Activated naive CD8-positive, alpha-beta T cell treated with anti-CD3 and anti-CD28 coated beads, Interleukin-2, amount 50 U/mL, for 24 hours (primary cell): ENCODE results near the gene CDH26.
A peak's percentile ranks its signal among the peaks of the same experiment; 100 is the strongest.

ENCODE experiments used
- ATAC-seq: fragments of 150-1000 bp; cut with Tn5 transposase; one replicate; pipeline ENCODE4 v1.10.0; 2021
- DNase-seq: peaks from one replicate; pipeline ENCODE4 v3.0.0; 2021
- H3K27ac Mint-ChIP-seq: one replicate; pipeline ENCODE4 v1.8.0; 2021; ENCODE audit warnings: mild to moderate bottlenecking, mixed read lengths
- H3K27me3 Mint-ChIP-seq: one replicate; pipeline ENCODE4 v1.8.0; 2021; ENCODE audit warnings: mixed read lengths
- H3K36me3 Mint-ChIP-seq: one replicate; pipeline ENCODE4 v1.8.0; 2021; ENCODE audit warnings: low read depth, mixed read lengths
- H3K4me1 Mint-ChIP-seq: one replicate; pipeline ENCODE4 v1.8.0; 2021; ENCODE audit warnings: mixed read lengths
- H3K4me3 Mint-ChIP-seq: one replicate; pipeline ENCODE4 v1.8.0; 2021; ENCODE audit warnings: mild to moderate bottlenecking, moderate library complexity, mixed read lengths
- H3K9me3 Mint-ChIP-seq: one replicate; pipeline ENCODE4 v1.8.0; 2021; ENCODE audit warnings: mixed read lengths

CDH26 gene

DNA sequence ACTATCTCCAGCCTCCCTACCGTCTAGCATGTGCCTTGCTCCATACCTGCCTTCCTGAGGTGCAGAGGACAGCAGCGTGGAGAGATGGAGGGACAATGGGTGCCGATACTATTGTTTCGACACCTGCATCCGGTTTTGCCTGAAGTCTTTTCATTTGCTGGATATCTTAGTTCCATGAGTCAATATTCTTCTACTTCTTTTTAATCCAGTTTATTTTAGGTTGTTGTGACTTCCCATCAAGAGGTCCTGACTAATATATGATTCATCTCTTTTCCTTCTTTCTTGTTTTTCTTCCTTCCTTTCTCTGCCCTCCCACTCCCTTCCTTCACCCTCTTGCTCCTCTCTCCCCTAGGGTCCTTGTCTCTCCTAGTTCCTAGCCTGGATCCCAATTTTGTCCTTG, 91.4 kb downstream of the CDH26 start:
- no peaks in the 10 kb centered on the region for H3K36me3 Mint-ChIP-seq
- peaks cover 4% of the 10 kb centered on the region for H3K4me1 Mint-ChIP-seq
- H3K27me3 Mint-ChIP-seq: no peaks in the 10 kb centered on the region
- no peak overlapping the region for H3K4me3 Mint-ChIP-seq
- ATAC-seq (no peak), DNase-seq (no peak)
- H3K27ac Mint-ChIP-seq: no peak overlapping the region
- no peaks in the 10 kb centered on the region for H3K9me3 Mint-ChIP-seq

DNA sequence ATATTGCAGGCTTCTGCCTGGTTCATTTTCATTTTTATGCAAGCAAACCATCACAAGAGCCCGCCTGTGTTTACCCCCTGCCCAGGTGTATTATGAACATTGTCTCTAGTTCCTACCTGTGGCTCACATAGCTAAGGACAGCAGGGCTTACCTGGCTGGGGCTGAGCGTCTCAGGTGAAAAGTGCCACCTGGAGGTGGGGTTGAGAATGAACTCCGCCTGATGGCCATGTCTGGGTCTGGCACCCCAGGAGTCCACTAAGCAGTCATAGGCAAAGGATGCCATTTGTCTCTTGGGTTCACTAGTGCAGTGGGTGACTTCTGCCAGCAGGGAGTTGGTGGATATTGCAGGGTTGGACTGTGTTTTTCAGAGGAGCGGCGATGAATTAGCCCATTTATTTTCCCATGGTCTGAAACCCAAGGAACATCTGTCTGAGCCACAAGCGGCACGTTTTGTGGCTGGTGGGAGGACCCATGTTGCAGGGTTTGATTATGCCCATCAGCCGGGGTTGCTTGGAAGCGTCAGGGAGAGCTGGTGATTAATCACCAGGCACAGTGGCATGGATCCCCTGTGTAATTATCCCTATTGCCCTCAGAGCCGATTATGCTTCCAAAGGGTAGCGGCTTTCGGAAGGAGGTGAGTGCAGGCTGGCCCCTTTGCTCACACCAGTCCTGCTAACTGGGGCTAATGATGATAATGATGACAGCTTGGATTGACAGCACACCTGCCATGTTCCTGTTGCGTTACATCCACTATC, 92.1 kb downstream of the CDH26 start:
- H3K4me1 Mint-ChIP-seq: peaks cover 12% of the 10 kb centered on the region
- no peak for ATAC-seq
- DNase-seq: no peak
- no peaks in the 10 kb centered on the region for H3K36me3 Mint-ChIP-seq
- no peak overlapping the region for H3K27ac Mint-ChIP-seq
- no peaks in the 10 kb centered on the region for H3K9me3 Mint-ChIP-seq
- no peak overlapping the region for H3K4me3 Mint-ChIP-seq
- no peaks in the 10 kb centered on the region for H3K27me3 Mint-ChIP-seq

DNA sequence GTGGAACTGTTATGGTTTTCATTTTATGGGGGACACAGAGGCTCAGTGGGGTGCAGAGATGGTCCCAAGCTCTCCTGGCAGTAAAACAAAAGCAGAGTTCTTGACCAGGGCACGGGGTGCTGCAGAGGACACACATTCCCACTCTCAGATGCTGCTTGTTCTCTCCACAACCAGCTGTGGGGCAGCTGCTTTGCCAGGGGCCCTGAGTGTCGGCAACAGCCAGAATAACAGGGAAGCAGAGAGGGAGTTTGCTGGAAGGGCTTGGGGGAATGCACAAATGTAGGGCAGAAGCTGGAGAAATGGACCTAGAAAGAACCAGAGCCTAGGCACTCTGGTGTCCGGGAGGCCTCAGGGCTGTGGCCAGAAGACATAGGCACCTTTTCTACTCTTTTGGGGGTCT, 93.7 kb downstream of the CDH26 start:
- ATAC-seq (no peak), DNase-seq (no peak)
- Mint-ChIP-seq H3K4me3 (no peak overlapping the region), H3K4me1 (peaks cover 25% of the 10 kb centered on the region), H3K27me3 (no peaks in the 10 kb centered on the region), H3K27ac (no peak overlapping the region), H3K9me3 (no peaks in the 10 kb centered on the region), H3K36me3 (no peaks in the 10 kb centered on the region)

DNA sequence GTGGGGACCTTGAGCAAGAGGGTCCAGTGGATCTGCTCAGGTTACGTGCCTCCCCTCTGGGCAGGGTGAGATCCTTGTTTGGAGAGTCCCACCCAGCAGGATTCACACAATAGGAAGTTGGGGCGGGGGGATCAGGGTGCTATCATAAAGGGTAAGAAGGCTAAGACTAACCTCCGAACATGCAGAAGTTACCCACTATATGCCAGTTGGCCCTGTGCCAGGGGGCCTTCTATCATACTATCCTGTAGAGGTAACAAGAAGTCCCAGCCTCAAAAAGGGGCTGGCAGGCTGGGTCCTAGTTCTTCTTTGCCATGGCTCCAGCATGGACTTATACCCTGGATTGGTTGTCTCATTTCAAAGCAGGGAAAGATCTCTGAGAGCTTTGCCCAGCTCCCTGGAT, 94.1 kb downstream of the CDH26 start:
- H3K4me1 Mint-ChIP-seq: peaks cover 30% of the 10 kb centered on the region
- ATAC-seq (no peak), DNase-seq (no peak)
- H3K27ac Mint-ChIP-seq: no peak overlapping the region
- H3K36me3 Mint-ChIP-seq: no peaks in the 10 kb centered on the region
- no peak overlapping the region for H3K4me3 Mint-ChIP-seq
- H3K9me3 Mint-ChIP-seq: no peaks in the 10 kb centered on the region
- no peaks in the 10 kb centered on the region for H3K27me3 Mint-ChIP-seq

DNA sequence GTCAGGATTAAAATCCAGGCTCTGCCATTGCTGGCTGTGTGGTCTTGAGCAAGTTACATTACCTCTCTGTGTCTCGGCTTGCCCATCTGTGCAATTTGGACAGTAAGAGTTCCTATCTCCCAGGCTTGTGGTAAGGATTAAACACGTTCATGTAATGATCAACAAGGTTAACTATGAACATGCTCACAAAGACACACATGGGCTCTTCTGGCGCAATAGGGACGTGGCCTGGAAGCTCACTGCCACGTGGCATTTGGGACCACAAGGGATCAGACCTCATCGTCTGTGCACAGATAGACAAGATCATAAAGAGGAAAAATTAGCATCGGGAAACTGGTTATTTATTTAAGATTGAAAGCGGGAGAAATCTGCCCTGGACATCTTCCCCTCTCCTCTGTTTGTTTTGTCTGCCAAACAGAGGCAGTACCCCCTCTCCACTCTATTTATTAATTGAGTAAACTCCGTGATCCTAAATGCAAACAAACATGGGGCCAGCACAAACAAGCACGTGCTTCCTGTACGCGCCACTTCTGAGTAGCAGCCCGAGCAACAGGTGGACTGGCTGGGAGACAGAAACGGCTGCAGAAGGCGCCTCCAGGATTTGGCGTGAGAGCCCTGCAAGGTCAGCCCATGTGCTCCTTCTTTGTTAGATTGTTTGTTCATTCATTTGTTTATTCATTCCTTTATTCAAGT, 95.0 kb downstream of the CDH26 start:
- ATAC-seq (no peak), DNase-seq (no peak)
- Mint-ChIP-seq H3K36me3 (no peaks in the 10 kb centered on the region), H3K27ac (no peak overlapping the region), H3K4me3 (no peak overlapping the region), H3K4me1 (peaks cover 39% of the 10 kb centered on the region), H3K27me3 (no peaks in the 10 kb centered on the region), H3K9me3 (no peaks in the 10 kb centered on the region)

DNA sequence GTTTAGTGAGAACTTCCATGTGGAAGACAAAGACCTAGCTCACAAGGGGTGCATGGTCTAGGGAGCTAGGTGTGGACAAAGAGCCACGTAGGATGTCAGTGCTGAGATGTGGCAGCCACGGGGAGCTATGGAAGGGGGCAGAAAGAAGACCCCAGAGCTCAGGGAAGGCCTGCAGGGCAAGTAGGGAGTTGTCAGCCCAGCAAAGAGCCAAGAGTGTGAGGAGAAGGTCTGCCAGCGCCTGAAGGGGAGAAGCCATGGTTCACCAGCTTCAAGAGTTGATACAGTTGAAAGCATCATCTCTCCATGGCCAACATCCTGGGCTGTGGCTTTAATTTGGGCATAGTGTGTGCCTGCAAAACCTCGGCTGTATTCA, 95.6 kb downstream of the CDH26 start:
- Mint-ChIP-seq H3K4me3 (no peak overlapping the region), H3K27ac (no peak overlapping the region), H3K36me3 (no peaks in the 10 kb centered on the region)

DNA sequence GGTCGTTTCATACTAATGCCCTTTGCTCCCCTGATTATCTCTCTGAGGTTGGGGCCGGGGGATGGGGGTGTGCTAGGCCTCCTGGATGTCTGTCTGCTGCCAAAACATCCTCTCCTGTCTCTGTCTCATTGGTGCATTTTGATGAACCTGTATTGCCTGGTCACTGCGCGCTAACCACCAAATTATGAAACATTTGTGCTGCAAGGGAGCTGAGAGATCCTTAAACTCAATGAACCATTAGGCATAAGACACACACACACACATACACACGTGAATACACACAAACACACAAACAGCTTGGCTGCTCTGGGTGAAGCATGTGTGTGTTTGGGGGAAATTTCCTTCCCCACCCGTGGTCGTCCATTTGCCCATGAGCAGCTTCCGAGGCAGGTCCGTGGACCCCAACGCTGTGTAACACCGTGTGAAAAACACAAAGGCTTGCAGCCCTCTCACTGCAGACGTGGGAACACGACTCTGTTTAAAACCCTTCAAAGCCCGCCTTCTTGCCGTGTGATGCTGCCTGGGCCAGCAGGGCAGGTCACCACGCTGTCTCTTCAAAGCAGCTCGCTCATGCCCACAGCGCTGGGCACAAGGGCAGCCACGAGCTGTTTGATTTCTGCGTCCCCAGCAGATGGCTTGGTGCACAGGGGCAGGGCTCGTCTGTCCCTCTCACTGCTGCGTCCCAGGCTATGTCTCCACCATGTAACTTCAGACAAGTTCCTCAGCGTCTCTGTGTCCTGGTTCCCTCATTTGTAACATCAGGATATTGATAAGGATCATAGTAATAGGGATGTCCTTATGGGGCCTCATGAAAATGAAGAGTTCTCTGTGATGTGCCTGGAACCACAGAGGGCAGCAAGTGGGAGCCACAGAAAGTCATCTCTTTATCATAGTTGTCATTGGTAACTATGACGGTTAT, 96.8 kb downstream of the CDH26 start:
- ATAC-seq (no peak), DNase-seq (no peak)
- Mint-ChIP-seq H3K36me3 (no peaks in the 10 kb centered on the region), H3K9me3 (no peaks in the 10 kb centered on the region), H3K27me3 (no peaks in the 10 kb centered on the region), H3K4me3 (peak overlapping the region; percentile 84), H3K4me1 (peaks cover 43% of the 10 kb centered on the region), H3K27ac (no peak overlapping the region)

More for the DNA sequence above, 95.6 kb downstream of the CDH26 start:
- ATAC-seq (no peak), DNase-seq (no peak)
- Mint-ChIP-seq H3K9me3 (no peaks in the 10 kb centered on the region), H3K4me1 (peaks cover 43% of the 10 kb centered on the region), H3K27me3 (no peaks in the 10 kb centered on the region)

DNA sequence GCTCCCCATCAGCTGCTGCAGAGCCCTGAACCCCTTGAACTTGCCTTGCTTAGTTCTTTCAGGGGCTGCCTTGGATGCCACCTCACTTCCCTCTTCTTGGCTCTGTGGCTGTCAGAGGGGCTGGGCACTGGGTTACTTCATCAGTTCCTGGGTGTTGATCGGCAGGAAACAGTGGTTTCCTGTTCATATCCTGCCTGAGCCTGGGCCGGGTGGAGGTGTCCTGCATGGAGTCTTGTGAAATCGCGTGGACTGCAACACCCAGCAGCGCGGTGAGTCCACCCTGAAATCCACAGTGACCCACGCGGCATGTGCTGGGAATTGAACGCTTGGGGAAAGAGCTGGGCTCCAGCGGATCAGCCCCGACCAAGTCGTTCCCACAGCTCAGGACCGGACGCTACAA, 97.5 kb downstream of the CDH26 start:
- H3K4me1 Mint-ChIP-seq: peaks cover 43% of the 10 kb centered on the region
- H3K9me3 Mint-ChIP-seq: no peaks in the 10 kb centered on the region
- peak overlapping the region; percentile 49 for H3K27ac Mint-ChIP-seq
- no peaks in the 10 kb centered on the region for H3K36me3 Mint-ChIP-seq
- peak; percentile 47 for ATAC-seq
- peak overlapping the region; percentile 84 for H3K4me3 Mint-ChIP-seq
- H3K27me3 Mint-ChIP-seq: no peaks in the 10 kb centered on the region
- peak; percentile 44 for DNase-seq

DNA sequence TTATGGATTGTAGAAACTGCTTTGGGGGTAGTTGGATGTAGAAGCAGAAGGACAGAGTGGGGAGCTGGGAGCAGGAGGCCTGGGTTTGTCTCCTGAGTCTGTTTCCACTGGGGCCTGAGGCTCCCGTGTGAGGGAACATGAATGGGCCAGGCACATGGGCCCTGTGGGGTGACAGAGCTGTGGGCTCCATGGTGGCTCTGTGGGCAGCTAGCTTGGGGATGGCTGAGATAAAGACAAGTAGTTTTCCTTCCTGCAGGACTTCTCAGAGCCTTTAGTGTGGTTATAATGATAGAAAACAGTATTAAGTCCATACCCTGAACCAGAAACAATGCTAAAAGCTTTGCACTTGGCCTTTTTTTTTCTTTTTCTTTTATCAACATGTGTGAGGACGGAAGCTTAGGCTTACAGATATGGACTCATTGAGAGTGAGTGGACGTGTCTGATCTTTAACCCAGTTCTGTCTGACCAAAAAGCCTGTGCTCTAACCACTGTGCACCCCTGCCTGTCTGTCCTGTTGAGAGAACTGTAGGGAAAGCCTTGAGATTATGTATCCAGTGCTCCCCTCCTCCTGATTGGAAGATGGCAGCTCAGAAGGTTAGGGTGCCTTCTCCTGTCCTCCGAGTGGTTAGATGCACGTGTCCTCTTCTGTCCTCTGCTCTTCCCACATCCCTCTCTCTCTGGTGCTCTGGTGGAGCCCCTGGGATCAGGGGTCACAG, 98.3 kb downstream of the CDH26 start:
- Mint-ChIP-seq H3K9me3 (no peaks in the 10 kb centered on the region), H3K27me3 (no peaks in the 10 kb centered on the region), H3K4me1 (peaks cover 43% of the 10 kb centered on the region), H3K36me3 (no peaks in the 10 kb centered on the region), H3K4me3 (peak overlapping the region; percentile 84), H3K27ac (peak overlapping the region; percentile 81)
- ATAC-seq (no peak), DNase-seq (no peak)

DNA sequence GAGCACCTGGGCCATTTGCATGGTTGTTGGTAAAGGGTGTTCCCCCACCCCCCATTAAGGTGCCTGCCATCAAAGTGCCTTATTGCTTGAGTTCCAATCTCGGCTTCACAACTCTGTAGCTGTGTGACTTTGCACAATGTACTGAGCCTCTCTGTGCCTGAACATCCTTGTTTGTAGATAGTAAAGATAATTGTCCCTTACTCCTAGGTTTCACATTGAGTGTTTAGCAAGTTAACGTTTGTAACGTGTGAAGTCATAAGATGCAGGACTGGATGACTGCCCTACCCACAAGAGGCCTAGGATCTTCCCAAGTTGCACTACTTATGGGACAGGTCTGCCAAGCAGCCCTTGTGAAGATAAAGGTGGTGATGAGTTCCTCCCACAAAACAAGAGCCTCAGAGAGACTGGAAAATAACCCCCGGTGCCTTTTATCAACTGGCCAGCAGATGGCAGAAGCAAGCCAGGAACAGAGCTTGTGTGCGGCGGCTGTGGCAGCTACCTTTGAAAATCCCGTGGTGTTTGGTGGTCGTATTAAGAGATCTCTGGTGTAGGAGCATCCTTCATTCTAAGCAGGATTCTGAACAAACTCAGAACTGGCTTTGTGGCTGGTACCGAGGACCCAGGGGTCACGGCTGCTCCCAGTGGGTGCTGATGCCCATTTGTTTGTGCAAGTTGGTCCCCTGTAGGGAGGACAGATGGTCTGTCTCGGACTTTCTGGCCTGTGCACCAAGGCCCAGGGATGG, 99.1 kb downstream of the CDH26 start:
- Mint-ChIP-seq H3K27me3 (no peaks in the 10 kb centered on the region), H3K4me1 (peaks cover 43% of the 10 kb centered on the region), H3K27ac (peak overlapping the region; percentile 65), H3K9me3 (no peaks in the 10 kb centered on the region), H3K4me3 (peak overlapping the region; percentile 84), H3K36me3 (no peaks in the 10 kb centered on the region)
- peak; percentile 71 for DNase-seq
- peak; percentile 57 for ATAC-seq

DNA sequence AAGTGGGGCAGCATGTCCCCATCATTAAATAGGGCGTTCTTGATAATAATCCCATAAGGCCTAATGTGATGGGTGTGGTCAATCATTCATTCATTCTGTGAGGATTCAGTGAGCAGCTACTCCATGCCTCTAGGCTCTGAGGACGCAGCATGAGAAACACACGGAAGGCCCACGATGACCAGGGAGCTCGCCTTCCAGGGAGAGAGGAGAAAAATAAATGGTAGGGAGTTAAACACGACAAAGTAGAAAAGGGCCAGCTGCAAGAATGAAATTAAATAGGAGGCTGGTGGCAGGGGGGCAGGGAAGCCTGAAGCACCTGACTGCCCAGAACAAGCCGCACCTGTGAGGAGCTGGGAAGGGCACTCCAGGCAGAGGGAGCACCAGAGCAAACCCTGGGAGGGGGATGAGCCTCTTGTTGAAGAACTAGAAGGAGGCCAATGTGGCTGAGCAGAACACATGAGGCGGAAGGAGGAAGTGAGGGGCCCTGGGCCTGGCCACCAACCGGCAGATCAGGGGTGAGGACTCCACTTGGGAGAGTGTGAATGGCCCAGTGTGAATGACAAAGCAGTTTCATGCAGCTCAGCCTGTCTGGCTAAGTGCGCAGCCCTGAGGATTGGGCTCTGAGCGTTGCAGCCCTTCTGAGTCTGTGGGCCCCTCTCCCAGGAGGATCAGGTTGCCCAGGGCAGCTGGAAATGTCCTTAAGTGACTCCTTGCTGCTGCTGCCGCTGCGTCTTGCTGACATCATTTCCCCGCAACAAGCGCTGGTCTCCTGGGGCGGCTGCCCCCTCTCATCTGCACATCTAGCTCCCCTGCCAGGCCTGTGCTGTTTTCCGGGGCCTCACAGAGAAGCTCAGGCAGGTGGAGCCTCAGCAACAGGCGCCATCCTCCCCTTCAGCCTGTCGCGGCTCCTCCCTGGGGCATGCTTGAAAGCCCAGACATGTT, 99.9 kb downstream of the CDH26 start:
- H3K27me3 Mint-ChIP-seq: no peaks in the 10 kb centered on the region
- peaks cover 46% of the 10 kb centered on the region for H3K4me1 Mint-ChIP-seq
- peak; percentile 51 for ATAC-seq
- H3K27ac Mint-ChIP-seq: peak overlapping the region; percentile 65
- peak; percentile 27 for DNase-seq
- peak overlapping the region; percentile 19 for H3K4me3 Mint-ChIP-seq
- H3K36me3 Mint-ChIP-seq: no peaks in the 10 kb centered on the region
- no peaks in the 10 kb centered on the region for H3K9me3 Mint-ChIP-seq

DNA sequence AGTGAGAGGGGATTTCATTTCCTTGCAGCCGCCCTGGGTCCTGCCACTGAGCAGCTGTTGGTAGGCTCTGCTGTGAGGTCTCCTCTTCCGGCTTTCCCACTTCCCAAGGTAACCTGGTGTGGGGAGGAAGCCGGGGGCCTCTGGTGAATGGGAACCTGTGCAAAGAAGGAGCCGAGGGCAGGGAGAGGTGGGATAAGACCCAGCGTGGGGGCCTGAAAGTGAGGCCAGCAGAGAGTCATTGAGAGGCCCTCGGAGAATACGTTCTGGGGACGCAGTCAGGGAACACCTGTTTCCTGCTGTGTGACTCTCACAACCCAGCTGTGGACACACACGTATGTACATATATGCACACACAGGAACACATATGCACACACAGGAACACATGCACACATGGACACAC, 100.7 kb downstream of the CDH26 start:
- no peak overlapping the region for H3K4me3 Mint-ChIP-seq
- no peaks in the 10 kb centered on the region for H3K36me3 Mint-ChIP-seq
- no peak for ATAC-seq
- peaks cover 47% of the 10 kb centered on the region for H3K4me1 Mint-ChIP-seq
- H3K27ac Mint-ChIP-seq: peak overlapping the region; percentile 32
- H3K9me3 Mint-ChIP-seq: no peaks in the 10 kb centered on the region
- no peak for DNase-seq
- no peaks in the 10 kb centered on the region for H3K27me3 Mint-ChIP-seq

DNA sequence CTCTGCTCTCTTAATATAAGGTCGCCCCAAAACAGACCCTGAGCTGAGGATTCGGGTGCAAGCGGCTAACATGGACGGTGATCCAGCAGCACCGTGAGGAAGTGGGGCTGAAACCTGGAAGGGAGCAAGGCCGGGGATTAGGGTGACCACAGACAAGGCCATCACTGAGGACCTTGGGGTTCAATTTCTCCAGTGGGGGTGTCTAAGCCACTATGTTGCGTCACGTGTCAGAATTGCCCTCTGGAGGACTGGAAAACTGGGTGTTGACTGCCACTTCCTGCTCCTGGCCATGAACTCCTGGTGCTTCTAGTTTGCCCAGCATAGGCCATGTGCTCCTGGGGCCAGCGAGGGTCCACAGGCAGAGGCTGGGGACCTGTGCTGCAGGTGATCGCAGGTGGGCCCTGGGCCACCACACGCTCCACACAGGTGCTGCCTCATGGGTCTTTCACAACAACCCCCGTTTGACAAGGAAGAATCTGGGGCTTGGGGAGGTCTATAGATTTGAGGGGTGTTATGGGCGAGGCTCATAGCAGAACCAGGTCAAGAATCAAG, 101.9 kb downstream of the CDH26 start:
- H3K27me3 Mint-ChIP-seq: peaks cover 2% of the 10 kb centered on the region
- peaks cover 45% of the 10 kb centered on the region for H3K4me1 Mint-ChIP-seq
- H3K36me3 Mint-ChIP-seq: no peaks in the 10 kb centered on the region
- DNase-seq: no peak
- no peaks in the 10 kb centered on the region for H3K9me3 Mint-ChIP-seq
- H3K27ac Mint-ChIP-seq: no peak overlapping the region
- ATAC-seq: no peak
- H3K4me3 Mint-ChIP-seq: no peak overlapping the region
